Measurements from ENCODE around the gene REEP5.

DNA sequence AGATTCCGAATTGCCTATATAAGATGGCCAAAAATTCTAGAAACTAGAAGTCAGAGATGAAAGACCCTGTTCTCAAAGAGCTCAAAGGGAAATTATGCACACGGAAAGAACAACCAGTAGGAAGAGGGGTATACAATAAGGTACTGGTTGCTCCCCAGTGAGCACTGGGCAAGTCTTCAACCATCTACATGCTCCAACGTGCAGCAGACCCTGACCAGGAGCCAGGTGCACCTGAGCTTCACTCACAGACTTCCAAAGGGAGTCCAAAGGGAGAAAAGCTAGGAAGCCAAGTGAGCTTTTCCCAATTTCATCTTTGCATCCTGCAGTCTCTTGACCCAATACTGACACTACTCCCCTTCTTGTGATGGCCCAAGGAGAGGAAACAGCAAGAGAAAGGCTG is 3.9 kb downstream of the REEP5 start:
- TF ChIP-seq, protein P1, sequence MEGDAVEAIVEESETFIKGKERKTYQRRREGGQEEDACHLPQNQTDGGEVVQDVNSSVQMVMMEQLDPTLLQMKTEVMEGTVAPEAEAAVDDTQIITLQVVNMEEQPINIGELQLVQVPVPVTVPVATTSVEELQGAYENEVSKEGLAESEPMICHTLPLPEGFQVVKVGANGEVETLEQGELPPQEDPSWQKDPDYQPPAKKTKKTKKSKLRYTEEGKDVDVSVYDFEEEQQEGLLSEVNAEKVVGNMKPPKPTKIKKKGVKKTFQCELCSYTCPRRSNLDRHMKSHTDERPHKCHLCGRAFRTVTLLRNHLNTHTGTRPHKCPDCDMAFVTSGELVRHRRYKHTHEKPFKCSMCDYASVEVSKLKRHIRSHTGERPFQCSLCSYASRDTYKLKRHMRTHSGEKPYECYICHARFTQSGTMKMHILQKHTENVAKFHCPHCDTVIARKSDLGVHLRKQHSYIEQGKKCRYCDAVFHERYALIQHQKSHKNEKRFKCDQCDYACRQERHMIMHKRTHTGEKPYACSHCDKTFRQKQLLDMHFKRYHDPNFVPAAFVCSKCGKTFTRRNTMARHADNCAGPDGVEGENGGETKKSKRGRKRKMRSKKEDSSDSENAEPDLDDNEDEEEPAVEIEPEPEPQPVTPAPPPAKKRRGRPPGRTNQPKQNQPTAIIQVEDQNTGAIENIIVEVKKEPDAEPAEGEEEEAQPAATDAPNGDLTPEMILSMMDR (IDR thresholded peaks at IDR 0.05): no peak
- TF ChIP-seq SIN3A (IDR thresholded peaks at IDR 0.05; ENCODE audit: borderline replicate concordance, insufficient read depth, low read depth, low read length) (no peak), POLR2AphosphoS5 (IDR thresholded peaks at IDR 0.05; ENCODE audit: low read depth, low read length) (no peak), TCF7L2 (IDR thresholded peaks at IDR 0.05; ENCODE audit: low read depth, low read length) (no peak)
- TF ChIP-seq, protein P2, sequence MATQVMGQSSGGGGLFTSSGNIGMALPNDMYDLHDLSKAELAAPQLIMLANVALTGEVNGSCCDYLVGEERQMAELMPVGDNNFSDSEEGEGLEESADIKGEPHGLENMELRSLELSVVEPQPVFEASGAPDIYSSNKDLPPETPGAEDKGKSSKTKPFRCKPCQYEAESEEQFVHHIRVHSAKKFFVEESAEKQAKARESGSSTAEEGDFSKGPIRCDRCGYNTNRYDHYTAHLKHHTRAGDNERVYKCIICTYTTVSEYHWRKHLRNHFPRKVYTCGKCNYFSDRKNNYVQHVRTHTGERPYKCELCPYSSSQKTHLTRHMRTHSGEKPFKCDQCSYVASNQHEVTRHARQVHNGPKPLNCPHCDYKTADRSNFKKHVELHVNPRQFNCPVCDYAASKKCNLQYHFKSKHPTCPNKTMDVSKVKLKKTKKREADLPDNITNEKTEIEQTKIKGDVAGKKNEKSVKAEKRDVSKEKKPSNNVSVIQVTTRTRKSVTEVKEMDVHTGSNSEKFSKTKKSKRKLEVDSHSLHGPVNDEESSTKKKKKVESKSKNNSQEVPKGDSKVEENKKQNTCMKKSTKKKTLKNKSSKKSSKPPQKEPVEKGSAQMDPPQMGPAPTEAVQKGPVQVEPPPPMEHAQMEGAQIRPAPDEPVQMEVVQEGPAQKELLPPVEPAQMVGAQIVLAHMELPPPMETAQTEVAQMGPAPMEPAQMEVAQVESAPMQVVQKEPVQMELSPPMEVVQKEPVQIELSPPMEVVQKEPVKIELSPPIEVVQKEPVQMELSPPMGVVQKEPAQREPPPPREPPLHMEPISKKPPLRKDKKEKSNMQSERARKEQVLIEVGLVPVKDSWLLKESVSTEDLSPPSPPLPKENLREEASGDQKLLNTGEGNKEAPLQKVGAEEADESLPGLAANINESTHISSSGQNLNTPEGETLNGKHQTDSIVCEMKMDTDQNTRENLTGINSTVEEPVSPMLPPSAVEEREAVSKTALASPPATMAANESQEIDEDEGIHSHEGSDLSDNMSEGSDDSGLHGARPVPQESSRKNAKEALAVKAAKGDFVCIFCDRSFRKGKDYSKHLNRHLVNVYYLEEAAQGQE (IDR thresholded peaks at IDR 0.05; ENCODE audit: insufficient read depth in 1 of 2, low read depth in 2 of 2, low read length in 1 of 2): no peak
